HepG2 (cell line): ENCODE results near the gene ULK4. TPM values are rescaled to one million over a fixed set of nuclear protein-coding genes. Genes with fewer than 3 reads are reported as not detected.

Experiments used
- ATAC-seq: fragments of 200-7000 bp; cut with Tn5 transposase; 3 replicates; pipeline ENCODE4 v1.9.1; 2020; ENCODE audit warnings: mild to moderate bottlenecking, moderate library complexity
- BruUV-seq: library from RNA; stranded (reverse); fragments of 400-500 nt; replicated peaks from 2 replicates; lab custom pipeline; 2021; lab: Mats Ljungman, UMichigan
- CTCF ChIA-PET: fragments of 300-600 bp; formaldehyde crosslinking; extraction: SDS; loops from one replicate; lab custom pipeline; 2021; ENCODE audit warnings: low total read pairs, inconsistent platforms, low intra/inter-chr PET ratio; lab: Yijun Ruan, JAX
- POLR2A ChIA-PET: fragments of 350-600 bp; sonication (Branson Sonifier 250); formaldehyde crosslinking; loops from one replicate; lab custom pipeline; 2020; ENCODE audit warnings: antibody characterized with exemption, inconsistent platforms; lab: Yijun Ruan, JAX
- DNase-seq: peaks from one replicate; pipeline ENCODE4 v3.0.0-alpha.2; 2015; ENCODE audit warnings: low spot score
- FAIRE-seq: peaks from 3 replicates; lab custom pipeline; 2011; peaks lifted over from hg19 to GRCh38; lab: Jason Lieb, UNC
- H2AFZ ChIP-seq: one replicate; pipeline ENCODE4 v1.6.1; 2011; ENCODE audit warnings: low read length, inconsistent platforms
- H3K27ac ChIP-seq: fragments of 300-600 bp; 3 replicates; pipeline ENCODE4 v1.8.0; 2011; ENCODE audit warnings: mixed run types, mild to moderate bottlenecking, mixed read lengths, low read length, inconsistent platforms; ENCODE audit not compliant: insufficient read depth; ENCODE audit errors: extremely low read length
- H3K27me3 ChIP-seq, 2 experiments: fragments of 200-600 bp in 1 of 2; 2 replicates in 1 of 2; 3 replicates in 1 of 2; pipeline versions ENCODE4 v1.6.0 to v1.8.0; 2011; ENCODE audit warnings: low read length in 2 of 2, mild to moderate bottlenecking in 2 of 2, moderate library complexity in 2 of 2, inconsistent platforms in 1 of 2; ENCODE audit not compliant: insufficient read depth in 2 of 2, control insufficient read depth in 1 of 2
- H3K36me3 ChIP-seq, 2 experiments: fragments of 200-600 bp in 1 of 2; replicated peaks in 1 of 2; 2 replicates in 1 of 2; 3 replicates in 1 of 2; pipeline versions ENCODE4 v1.5.1 to v1.8.0; 2011; ENCODE audit warnings: low read length in 2 of 2, inconsistent platforms in 1 of 2; ENCODE audit not compliant: insufficient read depth in 2 of 2, control insufficient read depth in 1 of 2
- H3K4me1 ChIP-seq: 2 replicates; pipeline ENCODE4 v1.5.1; 2012; ENCODE audit warnings: low read length, inconsistent platforms; ENCODE audit not compliant: insufficient read depth
- H3K4me2 ChIP-seq: 2 replicates; pipeline ENCODE4 v1.6.0; 2011; ENCODE audit warnings: low read depth, low read length, inconsistent platforms
- H3K4me3 ChIP-seq, 3 experiments: fragments of 200-600 bp in 1 of 3; sonication (generic), shearing (Covaris generic) in 1 of 3; replicated peaks in 1 of 3; 2 replicates each; pipeline ENCODE4 v1.5.1; 2011 to 2016; ENCODE audit warnings: low read length in 3 of 3, inconsistent platforms in 2 of 3, low read depth in 2 of 3, mild to moderate bottlenecking in 2 of 3, control low read depth in 1 of 3, mixed read lengths in 1 of 3; ENCODE audit not compliant: insufficient read depth in 1 of 3
- H3K79me2 ChIP-seq: one replicate; pipeline ENCODE4 v1.6.1; 2011; ENCODE audit warnings: low read length, inconsistent platforms; ENCODE audit not compliant: insufficient read depth
- H3K9ac ChIP-seq: 2 replicates; pipeline ENCODE4 v1.6.0; 2011; ENCODE audit warnings: mild to moderate bottlenecking, low read depth, low read length, inconsistent platforms; ENCODE audit not compliant: insufficient read depth
- H3K9me3 ChIP-seq: 2 replicates; pipeline ENCODE4 v1.5.1; 2012; ENCODE audit warnings: mild to moderate bottlenecking, low read length
- H4K20me1 ChIP-seq: 2 replicates; pipeline ENCODE4 v1.6.0; 2011; ENCODE audit warnings: inconsistent platforms, mild to moderate bottlenecking, low read length, moderate library complexity; ENCODE audit not compliant: insufficient read depth
- ATAD3A ChIP-seq: sonication (generic); formaldehyde crosslinking; IDR thresholded peaks from 2 replicates; pipeline ENCODE4 v1.4.0; 2020; ENCODE audit warnings: missing genetic modification reagents
- CEBPG ChIP-seq: IDR thresholded peaks from 2 replicates; pipeline ENCODE4 v1.6.1; 2016
- CENPX ChIP-seq: sonication (generic); formaldehyde crosslinking; IDR thresholded peaks from 2 replicates; pipeline ENCODE4 v1.9.0; 2021; ENCODE audit warnings: mild to moderate bottlenecking, missing genetic modification reagents, moderate library complexity
- DRAP1 ChIP-seq: IDR thresholded peaks from 2 replicates; pipeline ENCODE4 v1.6.1; 2016; ENCODE audit warnings: missing genetic modification reagents, missing compliant biosample characterization
- HDAC2 ChIP-seq: sonication (generic); formaldehyde crosslinking; IDR thresholded peaks from 2 replicates; pipeline ENCODE4 v1.4.0; 2020; ENCODE audit warnings: missing genetic modification reagents
- HOXA9 ChIP-seq: sonication (generic); formaldehyde crosslinking; IDR thresholded peaks from 2 replicates; pipeline ENCODE4 v1.8.1; 2022; ENCODE audit warnings: missing genetic modification reagents, mild to moderate bottlenecking, moderate library complexity, borderline replicate concordance
- JUN ChIP-seq: sonication (generic); formaldehyde crosslinking; IDR thresholded peaks from 2 replicates; pipeline ENCODE4 v1.4.0; 2020; ENCODE audit warnings: mild to moderate bottlenecking, missing genetic modification reagents
- MYC ChIP-seq: sonication (generic); formaldehyde crosslinking; IDR thresholded peaks from 2 replicates; pipeline ENCODE4 v1.9.0; 2021; ENCODE audit warnings: missing genetic modification reagents, borderline replicate concordance
- PAX8 ChIP-seq: sonication (generic); formaldehyde crosslinking; IDR thresholded peaks from 2 replicates; pipeline ENCODE4 v1.8.0; 2022; ENCODE audit warnings: mild to moderate bottlenecking, missing genetic modification reagents, borderline replicate concordance
- POGZ ChIP-seq: sonication (generic); formaldehyde crosslinking; IDR thresholded peaks from 2 replicates; pipeline ENCODE4 v1.4.0; 2020; ENCODE audit warnings: mild to moderate bottlenecking, missing genetic modification reagents
- SIX1 ChIP-seq: sonication (generic); formaldehyde crosslinking; IDR thresholded peaks from 2 replicates; pipeline ENCODE4 v1.4.0; 2020; ENCODE audit warnings: missing genetic modification reagents, borderline replicate concordance
- ZNF264 ChIP-seq: sonication (generic); formaldehyde crosslinking; IDR thresholded peaks from 2 replicates; pipeline ENCODE4 v1.4.0; 2020; ENCODE audit warnings: missing genetic modification reagents
- ZNF317 ChIP-seq: sonication (generic); formaldehyde crosslinking; IDR thresholded peaks from 2 replicates; pipeline ENCODE4 v1.5.0; 2020; ENCODE audit warnings: mild to moderate bottlenecking, missing genetic modification reagents
- ZNF501 ChIP-seq: sonication (generic); formaldehyde crosslinking; IDR thresholded peaks from 2 replicates; pipeline ENCODE4 v1.5.1; 2020; ENCODE audit warnings: mild to moderate bottlenecking, moderate library complexity, missing genetic modification reagents
- ZNF710 ChIP-seq: sonication (generic); formaldehyde crosslinking; IDR thresholded peaks from 2 replicates; pipeline ENCODE4 v1.5.0; 2020; ENCODE audit warnings: mild to moderate bottlenecking, missing genetic modification reagents, borderline replicate concordance
- WGBS: methylation state at CpG from one replicate; pipeline ENCODE4 v1.1.6; 2017; ENCODE audit warnings: low lambda C conversion rate; 5-methylcytosine and 5-hydroxymethylcytosine counted together
- in situ Hi-C: cut with HindIII; loops from 2 replicates; pipeline ENCODE4 v1.10.0; 2017; ENCODE audit warnings: low pct_unique_long_range_greater_than_20kb; ENCODE audit not compliant: extremely low pct_ligation_motif_present
- intact Hi-C: fragments of 100-400 bp; cut with micrococcal nuclease; formaldehyde crosslinking; loops from one replicate; pipeline ENCODE4 v1.10.0; 2022; ENCODE audit not compliant: unreplicated experiment
- polyA plus RNA-seq, 8 experiments: library from polyadenylated mRNA; depleted of rRNA in 3 of 8; stranded (reverse) in 7 of 8; unstranded in 1 of 8; fragments of >200 nt; fragmentation: Illumina TruSeq in 4 of 8; extraction: Trizol in 4 of 8; gene quantifications; 2 replicates each; pipeline versions ENCODE4 v1.2.1 to v1.2.3, GENCODE V29; 2011 to 2016; ENCODE audit warnings: low read depth in 4 of 8, missing spikeins in 1 of 8, mixed read lengths in 1 of 8; ENCODE audit not compliant: insufficient read depth in 1 of 8
- total RNA-seq, 5 experiments: library from RNA; depleted of rRNA; stranded (reverse); fragments of >200 nt; fragmentation: Illumina TruSeq; extraction: Trizol; gene quantifications; 2 replicates each; pipeline ENCODE4 v1.2.3, GENCODE V29; 2016; ENCODE audit warnings: low read depth in 1 of 5
- TF ChIP-seq, protein P1 (sequence below): sonication (generic); formaldehyde crosslinking; IDR thresholded peaks from 2 replicates; pipeline ENCODE4 v1.4.0; 2020; ENCODE audit warnings: missing genetic modification reagents

Gene ULK4
- total and polyA plus RNA-seq, 2 of the 13 experiments (the other 11 are each of a cell fraction or from before 2014, with no cell fraction given) = 6.7 to 11.8 TPM

DNA sequence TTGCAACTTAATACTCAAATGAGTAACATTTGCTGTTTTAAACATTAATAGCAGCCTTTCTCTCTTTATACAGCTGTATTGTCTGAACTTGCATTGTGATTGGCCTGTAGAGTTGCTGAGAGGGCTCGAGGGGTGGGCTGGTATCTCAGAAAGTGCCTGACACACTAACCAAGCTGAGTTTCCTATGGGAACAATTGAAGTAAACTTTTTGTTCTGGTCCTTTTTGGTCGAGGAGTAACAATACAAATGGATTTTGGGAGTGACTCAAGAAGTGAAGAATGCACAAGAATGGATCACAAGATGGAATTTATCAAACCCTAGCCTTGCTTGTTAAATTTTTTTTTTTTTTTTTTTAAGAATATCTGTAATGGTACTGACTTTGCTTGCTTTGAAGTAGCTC lies 722.3 kb downstream of the ULK4 start:
- ATAC-seq (no peak), DNase-seq (no peak), FAIRE-seq (no peak)
- no TSS peak for BruUV-seq
- Histone ChIP-seq H3K36me3 (peaks cover 27 to 58% of the 10 kb centered on the region in 2 experiments), H3K4me1 (no peaks in the 10 kb centered on the region), H3K9me3 (no peaks in the 10 kb centered on the region), H3K27me3 (no peaks in the 10 kb centered on the region), H2AFZ (no peak overlapping the region), H3K4me2 (no peak overlapping the region), H3K79me2 (peaks cover 5% of the 10 kb centered on the region), H4K20me1 (no peaks in the 10 kb centered on the region; the same call in 1 of the 2 replicates), H3K27ac (no peak overlapping the region), H3K4me3 (no peak overlapping the region), H3K9ac (no peak overlapping the region)
- intact Hi-C loops = no loop called here
- TF ChIP-seq MYC (CRISPR knock-in tag) (no peak), ZNF264 (CRISPR knock-in tag) (no peak), PAX8 (CRISPR knock-in tag) (no peak), HDAC2 (CRISPR knock-in tag) (no peak), HOXA9 (CRISPR knock-in tag) (no peak), DRAP1 (CRISPR knock-in tag) (no peak), ZNF710 (CRISPR knock-in tag) (no peak), SIX1 (CRISPR knock-in tag) (no peak), ZNF317 (CRISPR knock-in tag) (no peak), CEBPG (CRISPR knock-in tag) (no peak), CENPX (CRISPR knock-in tag) (no peak), JUN (CRISPR knock-in tag) (no peak), ATAD3A (CRISPR knock-in tag) (no peak), ZNF501 (CRISPR knock-in tag) (no peak), POGZ (CRISPR knock-in tag) (no peak)
- TF ChIP-seq, protein P1, sequence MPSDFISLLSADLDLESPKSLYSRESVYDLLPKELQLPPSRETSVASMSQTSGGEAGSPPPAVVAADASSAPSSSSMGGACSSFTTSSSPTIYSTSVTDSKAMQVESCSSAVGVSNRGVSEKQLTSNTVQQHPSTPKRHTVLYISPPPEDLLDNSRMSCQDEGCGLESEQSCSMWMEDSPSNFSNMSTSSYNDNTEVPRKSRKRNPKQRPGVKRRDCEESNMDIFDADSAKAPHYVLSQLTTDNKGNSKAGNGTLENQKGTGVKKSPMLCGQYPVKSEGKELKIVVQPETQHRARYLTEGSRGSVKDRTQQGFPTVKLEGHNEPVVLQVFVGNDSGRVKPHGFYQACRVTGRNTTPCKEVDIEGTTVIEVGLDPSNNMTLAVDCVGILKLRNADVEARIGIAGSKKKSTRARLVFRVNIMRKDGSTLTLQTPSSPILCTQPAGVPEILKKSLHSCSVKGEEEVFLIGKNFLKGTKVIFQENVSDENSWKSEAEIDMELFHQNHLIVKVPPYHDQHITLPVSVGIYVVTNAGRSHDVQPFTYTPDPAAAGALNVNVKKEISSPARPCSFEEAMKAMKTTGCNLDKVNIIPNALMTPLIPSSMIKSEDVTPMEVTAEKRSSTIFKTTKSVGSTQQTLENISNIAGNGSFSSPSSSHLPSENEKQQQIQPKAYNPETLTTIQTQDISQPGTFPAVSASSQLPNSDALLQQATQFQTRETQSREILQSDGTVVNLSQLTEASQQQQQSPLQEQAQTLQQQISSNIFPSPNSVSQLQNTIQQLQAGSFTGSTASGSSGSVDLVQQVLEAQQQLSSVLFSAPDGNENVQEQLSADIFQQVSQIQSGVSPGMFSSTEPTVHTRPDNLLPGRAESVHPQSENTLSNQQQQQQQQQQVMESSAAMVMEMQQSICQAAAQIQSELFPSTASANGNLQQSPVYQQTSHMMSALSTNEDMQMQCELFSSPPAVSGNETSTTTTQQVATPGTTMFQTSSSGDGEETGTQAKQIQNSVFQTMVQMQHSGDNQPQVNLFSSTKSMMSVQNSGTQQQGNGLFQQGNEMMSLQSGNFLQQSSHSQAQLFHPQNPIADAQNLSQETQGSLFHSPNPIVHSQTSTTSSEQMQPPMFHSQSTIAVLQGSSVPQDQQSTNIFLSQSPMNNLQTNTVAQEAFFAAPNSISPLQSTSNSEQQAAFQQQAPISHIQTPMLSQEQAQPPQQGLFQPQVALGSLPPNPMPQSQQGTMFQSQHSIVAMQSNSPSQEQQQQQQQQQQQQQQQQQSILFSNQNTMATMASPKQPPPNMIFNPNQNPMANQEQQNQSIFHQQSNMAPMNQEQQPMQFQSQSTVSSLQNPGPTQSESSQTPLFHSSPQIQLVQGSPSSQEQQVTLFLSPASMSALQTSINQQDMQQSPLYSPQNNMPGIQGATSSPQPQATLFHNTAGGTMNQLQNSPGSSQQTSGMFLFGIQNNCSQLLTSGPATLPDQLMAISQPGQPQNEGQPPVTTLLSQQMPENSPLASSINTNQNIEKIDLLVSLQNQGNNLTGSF = no peak
- POLR2A ChIA-PET = interaction anchor here (1.0 kb wide), 1 partner anchor 40 kb away, joined by 3 read pairs; the partner anchor contains the start of gene CTNNB1
- in situ Hi-C loops = no loop called here
- WGBS = 87% methylated on average over 2 of the region's 2 CpGs
- CTCF ChIA-PET = no interaction called here
